ENCODE measurements around the gene LTB4R.

- no peak for TF ChIP-seq POLR2A (IDR thresholded peaks at IDR 0.05; ENCODE audit: low read length)
- no peak for TF ChIP-seq GATA1 (IDR thresholded peaks at IDR 0.05; ENCODE audit: low read depth, low read length)
Observed at GRCh38 chr14:24327303-24327702, 16.0 kb downstream of the LTB4R start.
